HG03095 (cell line): ENCODE data around the gene MICU2.

Source experiments
- ATAC-seq: cut with Tn5 transposase; IDR thresholded peaks from one replicate; pipeline ENCODE4 v1.9.1; 2021; ENCODE audit warnings: moderate library complexity; ENCODE audit not compliant: unreplicated experiment

The MICU2 gene

DNA sequence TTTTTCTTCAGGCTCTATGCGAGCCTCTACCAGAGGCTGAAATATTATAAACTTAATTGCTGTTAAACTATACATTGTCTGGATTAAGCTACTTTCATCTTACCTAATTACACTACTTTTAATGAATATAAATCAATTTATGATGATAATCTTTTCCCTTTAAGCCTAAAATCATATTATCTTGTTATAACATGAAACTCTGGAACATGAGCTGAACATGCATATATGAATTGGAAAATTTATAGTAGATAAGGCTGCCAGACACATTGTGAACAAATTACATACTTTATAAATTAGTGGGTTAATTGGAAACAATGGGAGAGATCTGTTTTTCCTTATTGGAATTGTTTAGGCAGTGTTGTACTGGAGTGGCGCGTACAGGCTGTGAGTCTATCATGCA, 99.6 kb downstream of the MICU2 start:
- ATAC-seq: no peak

DNA sequence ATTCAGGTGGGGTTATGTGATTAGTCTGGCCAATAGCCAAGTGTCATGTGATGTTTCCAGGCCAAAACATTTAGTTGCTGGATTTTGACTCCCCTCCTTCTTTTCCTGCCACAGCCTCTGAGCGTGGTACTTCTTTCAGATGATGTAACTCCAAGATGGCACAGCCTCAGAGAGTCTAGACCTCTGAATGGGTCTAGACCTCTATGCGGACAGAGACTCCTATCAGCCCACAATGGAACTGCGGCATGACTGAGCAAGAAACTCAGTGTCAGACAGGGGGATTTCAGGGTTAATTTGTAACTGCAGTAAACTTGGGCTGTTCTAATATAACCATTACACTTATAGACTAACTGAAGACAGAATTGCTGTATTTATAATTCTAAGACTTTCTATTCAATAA, 102.3 kb downstream of the MICU2 start:
- no peak for ATAC-seq

DNA sequence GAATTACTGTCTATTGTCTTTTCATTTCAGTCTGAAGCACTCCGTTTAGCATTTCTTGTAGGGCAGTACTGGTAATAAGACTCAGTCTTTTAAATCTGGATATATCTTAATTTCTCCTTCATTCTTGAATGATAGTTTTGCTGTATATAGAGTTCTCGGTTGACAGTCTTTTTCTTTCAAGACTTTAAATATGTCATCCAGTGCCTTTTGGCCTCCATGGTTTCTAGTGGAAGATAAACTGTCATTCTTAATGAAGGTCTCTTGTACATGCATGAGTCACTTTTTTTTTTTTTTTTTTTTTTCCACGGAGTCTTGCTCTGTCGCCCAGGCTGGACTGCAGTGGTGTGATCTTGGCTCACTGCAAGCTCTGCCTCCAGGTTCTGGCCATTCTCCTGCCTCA, 117.6 kb downstream of the MICU2 start:
- ATAC-seq: no peak

DNA sequence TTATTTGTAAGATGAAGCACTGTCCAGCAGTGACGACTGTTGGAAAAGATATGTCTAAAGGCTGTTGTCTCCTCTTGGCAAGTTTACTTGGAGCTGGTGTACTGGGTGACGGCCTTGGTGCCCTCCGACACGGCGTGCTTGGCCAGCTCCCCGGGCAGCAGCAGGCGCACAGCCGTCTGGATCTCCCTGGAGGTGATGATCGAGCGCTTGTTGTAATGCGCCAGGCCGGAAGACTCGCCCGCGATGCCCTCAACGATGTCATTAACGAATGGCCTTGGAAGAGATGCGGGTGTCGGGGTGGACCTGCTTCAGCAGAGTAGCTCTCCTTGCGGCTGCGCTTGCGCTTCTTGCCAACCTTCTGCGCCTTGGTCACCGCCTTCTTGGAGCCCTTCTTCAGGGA, 120.2 kb downstream of the MICU2 start:
- no peak for ATAC-seq

DNA sequence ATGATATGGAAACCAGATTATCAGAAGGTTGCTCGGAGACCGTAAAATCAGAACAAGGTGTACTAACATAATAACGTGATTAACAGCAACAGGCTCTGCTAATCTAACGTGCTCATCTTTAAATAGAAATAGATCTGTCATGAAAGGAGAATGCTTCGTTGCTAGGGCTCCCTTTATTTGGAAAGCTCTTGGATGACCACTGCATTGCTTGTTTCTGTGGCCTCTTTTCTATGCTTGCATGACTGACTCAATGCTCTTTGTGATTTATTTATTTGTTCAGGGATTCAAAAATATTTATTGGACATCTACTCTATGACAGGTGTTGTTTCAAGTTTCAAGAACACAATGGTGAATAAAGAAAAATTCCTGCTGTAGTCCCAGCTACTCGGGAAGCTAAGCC, 122.6 kb downstream of the MICU2 start:
- no peak for ATAC-seq

DNA sequence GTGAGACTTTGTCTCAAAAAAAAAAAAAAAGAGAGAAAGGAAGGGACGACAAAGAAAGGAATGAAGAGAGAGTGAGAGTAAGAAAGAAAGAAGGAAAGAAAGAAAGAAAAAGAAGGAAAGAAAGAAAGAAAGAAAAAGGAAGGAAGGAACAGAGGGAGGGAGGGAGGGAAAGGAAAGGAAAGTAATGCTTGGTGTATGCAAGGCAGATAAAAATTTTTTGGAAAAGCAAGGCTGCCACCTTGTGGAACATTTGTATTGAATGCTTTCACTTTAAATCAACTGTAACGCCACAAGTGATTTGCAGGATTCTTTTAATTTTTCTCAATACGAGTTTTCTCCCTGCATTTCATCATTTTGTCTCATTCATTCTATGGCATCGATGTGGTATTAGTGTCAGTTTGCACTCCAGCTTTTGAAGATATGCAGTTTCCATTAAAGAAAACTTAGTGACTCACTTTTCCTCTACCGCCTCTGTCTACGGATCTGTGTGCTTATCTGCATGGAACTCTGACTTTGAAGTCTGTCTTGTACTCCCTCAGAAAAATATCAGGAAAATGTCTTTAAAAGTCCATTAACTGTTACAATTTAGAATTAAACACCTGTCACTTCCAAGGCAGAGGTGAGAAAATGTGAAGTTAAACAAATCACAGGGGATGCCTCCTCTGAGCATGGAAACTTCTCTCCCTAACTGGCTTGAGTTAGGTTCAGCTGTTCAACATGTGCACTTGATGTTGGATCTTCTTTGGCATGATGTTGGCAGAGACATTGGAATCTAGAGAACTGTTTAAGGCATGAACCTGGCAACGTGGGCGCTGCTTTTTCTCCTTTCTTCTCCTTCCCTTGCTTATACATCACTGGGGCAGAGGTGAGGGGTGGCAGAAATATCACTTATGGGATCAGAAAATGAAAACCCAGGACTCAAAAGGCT, 124.8 kb downstream of the MICU2 start:
- no peak for ATAC-seq

DNA sequence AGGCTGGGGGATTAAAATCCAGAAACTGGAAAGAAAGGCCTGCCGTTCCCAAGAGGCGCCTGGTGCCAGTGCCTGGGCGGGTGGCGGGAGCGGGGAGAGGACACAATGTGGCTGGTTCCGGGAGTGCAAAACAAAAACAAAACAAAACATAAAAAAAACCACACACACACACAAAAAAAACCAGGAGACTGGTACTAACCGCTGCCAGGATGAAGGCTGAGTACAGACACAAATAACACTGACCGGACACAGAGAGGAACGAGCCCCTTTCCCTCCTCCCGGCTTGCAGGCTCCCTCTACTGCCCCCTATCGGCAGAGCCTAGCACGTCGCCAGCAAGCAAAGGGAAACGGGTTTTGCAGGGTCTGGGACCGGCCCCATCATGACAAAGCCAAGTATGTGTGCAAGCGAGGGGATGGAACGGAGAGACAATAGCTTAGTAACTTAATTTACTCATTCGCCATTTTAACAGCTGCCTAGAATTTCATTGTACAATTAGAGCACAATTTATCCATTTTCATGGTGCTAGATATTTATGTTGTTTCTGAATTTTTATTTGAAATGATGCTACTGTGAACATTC, 127.0 kb downstream of the MICU2 start:
- no peak for ATAC-seq

DNA sequence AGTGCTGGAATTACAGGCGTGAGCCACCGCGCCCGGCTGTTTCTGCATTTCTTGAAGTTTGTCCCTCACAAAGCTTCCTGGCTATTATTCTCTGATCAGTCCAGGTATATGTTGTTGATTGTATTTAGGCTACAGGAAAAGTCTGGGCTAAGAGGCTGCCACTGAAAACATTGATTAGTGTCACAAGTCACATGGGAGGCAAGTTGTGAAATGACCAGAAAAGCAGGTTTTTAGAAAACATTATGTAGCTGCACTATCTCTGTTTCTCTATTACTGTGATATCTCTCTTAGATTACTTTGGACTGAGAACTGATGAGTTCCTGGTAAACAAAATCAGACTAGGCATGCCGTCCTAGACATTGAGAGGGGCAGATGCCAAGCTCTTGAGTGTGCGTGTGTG, 128.9 kb downstream of the MICU2 start:
- ATAC-seq: no peak

DNA sequence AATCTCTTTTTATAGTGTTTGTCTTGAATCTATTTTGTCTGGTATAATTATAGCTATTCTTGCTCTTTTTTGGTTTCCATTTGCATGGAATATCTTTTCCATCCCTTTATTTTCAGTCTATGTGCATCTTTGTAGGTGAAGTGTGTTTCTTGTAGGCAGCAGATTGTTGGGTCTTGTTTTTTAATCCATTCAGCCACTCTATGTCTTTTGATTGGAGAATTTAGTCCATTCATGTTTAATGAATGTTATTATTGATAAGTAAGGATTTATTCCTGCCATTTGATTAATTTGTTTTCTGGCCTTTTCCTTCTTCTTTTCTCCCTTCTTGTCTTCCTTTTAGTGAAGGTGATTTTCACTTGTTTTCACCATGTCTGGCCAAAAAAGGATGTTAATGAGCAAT, 133.2 kb downstream of the MICU2 start:
- ATAC-seq: no peak

DNA sequence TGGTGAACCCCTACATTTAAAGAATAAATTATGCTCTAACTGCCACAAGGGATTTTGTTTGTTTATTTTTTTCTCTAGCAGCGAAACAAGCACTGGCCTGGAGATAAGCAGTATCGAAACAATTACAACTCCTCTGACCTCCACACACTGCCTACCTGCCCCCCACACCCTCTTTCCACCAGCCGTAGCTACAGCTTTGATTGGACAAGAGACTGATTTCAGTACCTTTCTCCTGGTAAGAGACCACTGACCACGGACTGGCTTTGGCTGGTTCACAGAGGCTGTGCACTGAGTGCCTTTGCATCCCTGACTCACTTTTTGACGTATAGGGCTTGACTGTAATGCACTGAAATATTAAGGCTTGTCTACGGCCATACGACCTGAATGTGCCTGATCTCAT, 137.4 kb downstream of the MICU2 start:
- no peak for ATAC-seq

DNA sequence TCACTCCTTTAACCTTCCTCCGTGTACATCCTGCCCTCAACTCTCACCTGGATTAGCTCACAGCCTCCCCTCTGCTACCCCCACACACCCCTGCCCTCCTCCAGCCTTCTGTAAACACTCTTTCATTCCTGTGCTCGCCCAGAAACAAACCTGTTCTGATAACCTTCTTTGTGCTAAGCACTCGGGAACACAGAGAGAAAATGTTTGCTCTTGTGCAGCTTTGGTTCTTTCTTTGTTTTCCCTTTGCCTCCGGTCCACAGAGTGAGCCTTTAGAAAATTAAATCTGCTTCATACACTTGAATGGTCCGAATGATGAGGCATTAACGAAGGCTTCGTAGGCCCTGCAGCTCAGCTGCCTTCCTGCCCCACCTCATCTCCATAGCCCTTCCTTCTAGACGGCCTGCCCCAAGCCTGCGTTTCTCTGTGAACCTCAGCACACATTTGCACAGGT, 138.2 kb downstream of the MICU2 start:
- no peak for ATAC-seq

DNA sequence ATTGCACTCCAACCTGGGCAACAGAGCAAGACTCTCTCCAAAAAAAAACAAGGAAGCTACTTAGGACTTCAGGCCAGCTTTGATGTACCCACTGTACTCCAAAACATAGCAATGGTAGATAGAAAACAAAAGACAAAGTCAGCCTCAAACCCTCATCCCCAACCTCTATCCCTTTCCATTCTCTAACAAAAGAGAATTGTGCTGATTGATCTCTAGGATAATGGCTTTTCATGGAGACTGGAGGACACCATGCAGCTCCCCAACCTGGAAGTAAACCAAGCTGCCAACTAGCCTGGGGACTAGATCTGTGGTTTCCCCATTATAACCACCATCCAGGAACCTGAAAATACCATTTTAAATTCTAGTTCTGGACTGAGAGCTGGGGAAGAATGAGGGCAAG, 140.5 kb downstream of the MICU2 start:
- no peak for ATAC-seq

DNA sequence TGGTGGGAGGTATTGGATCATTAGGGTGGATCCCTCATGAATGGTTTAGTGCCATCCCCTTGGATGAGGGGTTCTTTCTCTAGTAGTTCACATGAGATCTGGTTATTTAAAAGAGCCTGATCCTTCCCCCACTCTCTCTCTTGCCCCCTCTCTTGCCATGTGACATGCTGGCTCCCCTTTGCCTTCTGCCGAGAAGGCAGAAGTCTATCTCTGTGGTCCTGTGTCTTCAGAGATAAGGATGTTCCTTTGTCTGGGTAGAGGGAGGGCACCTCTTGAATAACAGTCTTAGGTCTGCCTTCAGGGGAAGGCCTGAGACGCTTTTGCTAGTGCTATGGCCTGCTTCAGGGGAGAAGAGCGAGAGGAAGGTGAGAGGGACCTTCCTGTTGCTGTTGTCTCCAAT, 142.8 kb downstream of the MICU2 start:
- ATAC-seq: no peak

DNA sequence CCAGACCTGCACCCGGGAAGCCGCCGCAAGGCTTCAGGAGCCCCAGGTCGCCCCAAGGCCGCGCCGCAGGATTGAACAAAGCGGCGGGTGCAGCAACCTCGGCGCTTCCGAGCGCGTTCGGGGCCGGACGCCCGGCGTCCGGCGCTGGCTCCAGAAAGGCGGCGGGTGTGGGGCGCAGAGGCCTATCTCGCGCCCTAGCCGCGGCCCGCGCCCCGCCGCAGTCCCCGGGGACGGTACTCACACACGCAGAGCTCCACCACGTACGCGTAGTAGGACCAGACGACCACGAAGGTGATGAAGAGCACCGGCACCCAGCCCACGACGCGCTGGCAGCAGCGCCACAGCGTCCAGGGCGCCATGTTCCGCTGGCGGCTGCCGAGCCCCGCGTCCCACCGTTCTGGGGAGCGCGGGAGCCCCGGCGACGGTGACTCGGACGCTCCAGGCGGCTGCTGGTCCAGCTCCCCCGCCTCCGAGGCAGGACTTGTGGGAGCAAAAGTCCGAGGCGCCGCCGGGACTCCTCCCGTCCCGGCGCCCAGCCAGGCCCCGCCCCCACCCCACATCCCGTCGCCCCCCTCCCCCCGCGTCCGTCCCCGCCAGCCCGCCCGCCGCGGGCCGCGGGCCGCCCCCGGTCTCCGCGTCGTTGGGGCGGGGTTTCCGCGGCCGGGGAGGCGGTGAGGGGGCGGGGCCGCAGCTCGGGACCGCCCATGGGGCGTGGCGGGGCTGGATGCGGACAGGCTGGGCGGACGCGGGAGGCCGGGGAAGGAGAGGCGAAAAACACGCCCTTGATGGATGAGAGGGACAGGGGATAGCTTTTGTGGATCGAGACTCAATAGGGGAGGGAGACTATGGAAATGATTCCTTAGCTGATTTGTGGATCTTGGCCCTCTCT, 144.9 kb downstream of the MICU2 start, which contains the start of gene ZDHHC20:
Gene ZDHHC20 (minus strand): TSS at position 491 of the 889 bp plus-strand sequence. CDS start 132 bp downstream, at position 359.
- peak; percentile 89 for ATAC-seq

DNA sequence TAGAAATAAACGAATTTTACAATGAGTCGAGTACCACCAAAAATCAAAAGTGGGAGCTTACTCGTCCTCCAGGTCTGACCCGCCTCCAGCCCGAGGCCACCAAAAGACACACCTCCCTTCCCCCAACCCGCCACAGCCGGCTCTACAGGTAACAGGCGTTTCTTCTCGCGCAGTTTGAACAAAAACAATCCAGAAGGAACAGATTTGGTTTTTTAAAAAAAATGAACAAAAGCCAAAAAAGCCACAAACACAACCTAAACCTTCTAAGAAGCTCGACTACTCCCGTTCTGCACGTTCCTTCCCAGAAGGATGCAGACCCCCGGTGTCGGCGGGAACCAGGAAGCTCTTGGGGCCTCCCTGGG, 145.5 kb downstream of the MICU2 start:
- peak; percentile 38 for ATAC-seq

DNA sequence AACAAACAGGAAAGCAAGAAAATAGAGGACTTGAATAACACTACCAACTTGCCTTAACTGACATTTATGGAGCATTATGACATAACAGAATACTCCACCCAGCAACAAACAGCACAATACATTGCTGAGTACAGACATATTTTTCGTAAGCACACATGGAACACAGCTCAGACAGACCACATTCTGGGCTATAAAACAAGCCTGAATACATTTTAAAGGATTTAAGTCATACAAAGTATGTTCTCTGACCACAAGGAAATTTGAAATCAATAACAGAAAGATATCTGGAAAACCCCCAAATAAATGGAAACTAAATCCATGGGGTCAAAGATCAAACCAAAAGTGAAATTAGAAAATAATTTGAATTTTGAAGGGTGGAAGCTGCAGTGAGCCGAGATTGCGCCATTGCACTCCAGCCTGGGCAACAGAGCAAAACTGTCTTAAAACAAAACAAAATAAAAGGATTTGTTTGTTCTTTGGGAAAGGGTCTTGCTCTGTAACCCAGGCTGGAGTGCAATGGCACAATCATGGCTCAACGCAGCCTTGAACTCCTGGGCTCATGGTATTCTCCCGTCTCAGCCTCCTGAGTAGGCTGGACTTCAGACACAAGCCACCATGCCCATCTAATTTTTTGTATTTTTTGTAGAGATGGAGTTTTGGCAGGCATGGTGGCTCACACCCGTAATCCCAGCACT, 150.4 kb downstream of the MICU2 start:
- ATAC-seq: no peak

DNA sequence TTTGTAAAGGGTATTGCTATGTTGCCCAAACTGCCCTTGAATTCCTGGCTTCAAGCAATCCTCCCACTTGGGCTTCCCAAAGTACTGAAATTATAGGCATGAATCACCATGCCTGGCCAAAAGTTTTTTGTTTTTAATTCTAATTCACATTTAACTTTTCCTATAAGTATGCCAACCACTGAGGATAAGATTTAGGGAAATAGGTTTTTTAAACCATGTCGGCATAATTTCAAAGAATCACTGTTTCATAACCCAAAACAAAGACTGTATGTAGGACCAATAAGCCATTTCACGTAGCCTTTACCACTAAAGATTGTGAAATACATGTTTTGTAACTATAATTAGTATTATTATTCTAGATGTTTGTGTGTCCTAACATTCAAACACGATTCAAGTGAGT, 153.0 kb downstream of the MICU2 start:
- ATAC-seq: no peak

DNA sequence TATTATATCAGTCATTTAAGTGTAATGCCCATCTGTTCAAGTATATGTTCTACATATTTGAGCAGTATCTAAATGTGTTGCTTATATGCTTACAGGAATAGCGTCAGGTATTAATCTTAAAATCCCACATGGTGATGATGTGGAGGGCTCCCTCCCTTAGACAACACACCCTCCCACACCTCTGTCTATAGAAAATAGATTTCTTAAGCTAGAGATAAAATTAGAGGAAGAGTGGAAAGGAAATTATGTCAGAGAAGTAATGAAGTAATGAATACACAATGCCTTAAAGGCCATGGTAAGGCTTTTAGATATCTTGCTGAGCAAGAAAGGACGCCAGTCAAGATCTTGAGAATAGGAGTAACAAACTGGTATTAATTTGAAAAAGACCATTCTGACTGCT, 157.3 kb downstream of the MICU2 start:
- ATAC-seq: no peak

DNA sequence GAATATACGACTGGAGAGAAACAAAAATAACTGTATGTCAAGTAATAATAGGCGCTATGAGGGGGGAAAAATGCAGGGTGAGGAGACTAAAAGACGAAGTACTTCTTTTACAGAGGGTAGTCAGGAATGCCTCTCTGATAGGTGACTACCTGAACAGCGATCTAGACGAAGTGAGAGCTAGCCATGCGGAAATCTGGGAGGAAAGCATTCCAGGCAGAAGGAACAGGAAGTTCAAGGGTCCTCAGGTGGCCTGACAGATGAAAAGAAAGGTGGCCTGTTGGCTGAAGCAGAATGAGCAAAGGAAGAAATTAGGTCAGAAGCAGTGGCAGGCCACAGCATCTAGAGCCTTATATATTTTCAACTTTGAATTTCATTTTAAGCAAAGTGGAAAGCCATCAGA, 158.2 kb downstream of the MICU2 start:
- ATAC-seq: no peak

DNA sequence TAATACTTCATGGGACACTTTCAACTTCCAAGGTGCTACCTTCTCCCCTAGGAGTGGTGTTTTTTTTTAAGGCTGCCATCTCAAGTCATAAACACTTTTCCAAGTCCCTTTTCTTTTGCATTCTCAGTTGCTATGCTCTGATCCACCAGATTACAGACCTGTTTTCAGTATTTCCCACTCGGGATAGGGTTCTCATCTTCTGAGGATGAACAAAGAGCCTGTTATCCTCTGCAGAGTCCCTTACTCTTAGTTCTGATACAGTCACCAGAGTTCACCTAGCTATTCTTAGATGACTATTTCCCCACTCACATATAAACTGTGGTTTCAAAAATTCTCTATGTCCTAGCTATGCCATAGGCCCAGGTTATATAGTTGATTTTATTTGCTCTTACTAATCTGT, 160.8 kb downstream of the MICU2 start:
- no peak for ATAC-seq
